ENCODE data around the gene CACNA1C.

- TF ChIP-seq POLR2A (IDR thresholded peaks at IDR 0.05; ENCODE audit: low read depth, low read length) = no peak
- TF ChIP-seq TAF1 (IDR thresholded peaks at IDR 0.05; ENCODE audit: low read depth, low read length) = no peak
- TF ChIP-seq POLR2AphosphoS5 (IDR thresholded peaks at IDR 0.05; ENCODE audit: low read depth, low read length) = no peak
Observed at GRCh38 chr12:2562400-2562799, 509.6 kb downstream of the CACNA1C start.

All from GM12891 (cell line).